Right lobe of liver (tissue), 4 donors: ENCODE data around the gene CFAP99.

Experiments used
- POLR2A ChIP-seq: fragments of 450-650 bp; IDR thresholded peaks from one replicate; pipeline ENCODE4 v1.6.1; 2017; ENCODE audit warnings: antibody characterized with exemption, mild to moderate bottlenecking
- TF ChIP-seq, protein P1 (sequence below), 4 donors: fragments of 200-600 bp in 3 of 4; fragments of 450-650 bp in 1 of 4; IDR thresholded peaks; one replicate each; pipeline versions ENCODE4 v1.5.1 to v1.8.0; 2016 to 2022; ENCODE audit warnings: antibody characterized with exemption in 4 of 4, mild to moderate bottlenecking in 2 of 4
- donor health status: DM: no; HTN: no; CAD: no.
- donor health status: DM: no; HTN: no; CAD: no.
- donor health status: DM: no; HTN: yes; CAD: no.

GRCh38 chr4:2400841-2401609 lies 17.7 kb upstream of the CFAP99 start:
- TF ChIP-seq, protein P1, sequence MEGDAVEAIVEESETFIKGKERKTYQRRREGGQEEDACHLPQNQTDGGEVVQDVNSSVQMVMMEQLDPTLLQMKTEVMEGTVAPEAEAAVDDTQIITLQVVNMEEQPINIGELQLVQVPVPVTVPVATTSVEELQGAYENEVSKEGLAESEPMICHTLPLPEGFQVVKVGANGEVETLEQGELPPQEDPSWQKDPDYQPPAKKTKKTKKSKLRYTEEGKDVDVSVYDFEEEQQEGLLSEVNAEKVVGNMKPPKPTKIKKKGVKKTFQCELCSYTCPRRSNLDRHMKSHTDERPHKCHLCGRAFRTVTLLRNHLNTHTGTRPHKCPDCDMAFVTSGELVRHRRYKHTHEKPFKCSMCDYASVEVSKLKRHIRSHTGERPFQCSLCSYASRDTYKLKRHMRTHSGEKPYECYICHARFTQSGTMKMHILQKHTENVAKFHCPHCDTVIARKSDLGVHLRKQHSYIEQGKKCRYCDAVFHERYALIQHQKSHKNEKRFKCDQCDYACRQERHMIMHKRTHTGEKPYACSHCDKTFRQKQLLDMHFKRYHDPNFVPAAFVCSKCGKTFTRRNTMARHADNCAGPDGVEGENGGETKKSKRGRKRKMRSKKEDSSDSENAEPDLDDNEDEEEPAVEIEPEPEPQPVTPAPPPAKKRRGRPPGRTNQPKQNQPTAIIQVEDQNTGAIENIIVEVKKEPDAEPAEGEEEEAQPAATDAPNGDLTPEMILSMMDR (IDR thresholded peaks at IDR 0.05), result no peak
- TF ChIP-seq POLR2A, result no peak
